Measurements from ENCODE around the gene ATP1A1.

DNA sequence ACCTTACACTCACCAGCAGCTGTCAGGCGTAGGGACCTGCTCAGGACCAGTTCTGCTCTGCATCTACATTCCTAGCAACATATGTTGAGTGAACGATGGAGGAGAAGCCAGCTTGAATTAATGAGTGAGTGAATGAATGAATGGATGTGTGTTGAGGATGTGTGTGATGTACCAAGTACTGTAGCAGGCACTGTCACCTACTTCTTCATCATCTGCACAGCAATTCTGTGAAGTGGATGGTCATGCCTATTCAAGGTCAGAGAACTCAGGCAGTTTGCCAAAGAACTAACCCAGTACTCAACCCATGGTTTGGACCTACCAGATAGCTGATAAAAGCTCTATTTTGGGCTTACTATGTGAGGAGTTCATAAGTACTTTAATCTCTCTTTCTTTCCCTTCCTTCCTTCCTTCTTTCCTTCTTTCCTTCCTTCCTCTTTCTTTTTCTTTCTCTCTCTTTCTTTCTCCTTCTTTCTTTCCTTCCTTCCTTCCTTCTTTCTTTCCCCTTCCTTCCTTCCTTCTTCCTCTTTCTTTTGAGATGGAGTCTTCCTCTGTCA lies 56.9 kb downstream of the ATP1A1 start:
- no peak for TF ChIP-seq JUNB (IDR thresholded peaks at IDR 0.05; ENCODE audit: unreplicated experiment)
- TF ChIP-seq EZH2 (IDR thresholded peaks at IDR 0.05; ENCODE audit: low read depth, unreplicated experiment) = no peak
- TF ChIP-seq, protein P1, sequence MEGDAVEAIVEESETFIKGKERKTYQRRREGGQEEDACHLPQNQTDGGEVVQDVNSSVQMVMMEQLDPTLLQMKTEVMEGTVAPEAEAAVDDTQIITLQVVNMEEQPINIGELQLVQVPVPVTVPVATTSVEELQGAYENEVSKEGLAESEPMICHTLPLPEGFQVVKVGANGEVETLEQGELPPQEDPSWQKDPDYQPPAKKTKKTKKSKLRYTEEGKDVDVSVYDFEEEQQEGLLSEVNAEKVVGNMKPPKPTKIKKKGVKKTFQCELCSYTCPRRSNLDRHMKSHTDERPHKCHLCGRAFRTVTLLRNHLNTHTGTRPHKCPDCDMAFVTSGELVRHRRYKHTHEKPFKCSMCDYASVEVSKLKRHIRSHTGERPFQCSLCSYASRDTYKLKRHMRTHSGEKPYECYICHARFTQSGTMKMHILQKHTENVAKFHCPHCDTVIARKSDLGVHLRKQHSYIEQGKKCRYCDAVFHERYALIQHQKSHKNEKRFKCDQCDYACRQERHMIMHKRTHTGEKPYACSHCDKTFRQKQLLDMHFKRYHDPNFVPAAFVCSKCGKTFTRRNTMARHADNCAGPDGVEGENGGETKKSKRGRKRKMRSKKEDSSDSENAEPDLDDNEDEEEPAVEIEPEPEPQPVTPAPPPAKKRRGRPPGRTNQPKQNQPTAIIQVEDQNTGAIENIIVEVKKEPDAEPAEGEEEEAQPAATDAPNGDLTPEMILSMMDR (conservative IDR thresholded peaks at IDR 0.05; ENCODE audit: low read depth in 2 of 2) = no peak
- TF ChIP-seq, protein P2, sequence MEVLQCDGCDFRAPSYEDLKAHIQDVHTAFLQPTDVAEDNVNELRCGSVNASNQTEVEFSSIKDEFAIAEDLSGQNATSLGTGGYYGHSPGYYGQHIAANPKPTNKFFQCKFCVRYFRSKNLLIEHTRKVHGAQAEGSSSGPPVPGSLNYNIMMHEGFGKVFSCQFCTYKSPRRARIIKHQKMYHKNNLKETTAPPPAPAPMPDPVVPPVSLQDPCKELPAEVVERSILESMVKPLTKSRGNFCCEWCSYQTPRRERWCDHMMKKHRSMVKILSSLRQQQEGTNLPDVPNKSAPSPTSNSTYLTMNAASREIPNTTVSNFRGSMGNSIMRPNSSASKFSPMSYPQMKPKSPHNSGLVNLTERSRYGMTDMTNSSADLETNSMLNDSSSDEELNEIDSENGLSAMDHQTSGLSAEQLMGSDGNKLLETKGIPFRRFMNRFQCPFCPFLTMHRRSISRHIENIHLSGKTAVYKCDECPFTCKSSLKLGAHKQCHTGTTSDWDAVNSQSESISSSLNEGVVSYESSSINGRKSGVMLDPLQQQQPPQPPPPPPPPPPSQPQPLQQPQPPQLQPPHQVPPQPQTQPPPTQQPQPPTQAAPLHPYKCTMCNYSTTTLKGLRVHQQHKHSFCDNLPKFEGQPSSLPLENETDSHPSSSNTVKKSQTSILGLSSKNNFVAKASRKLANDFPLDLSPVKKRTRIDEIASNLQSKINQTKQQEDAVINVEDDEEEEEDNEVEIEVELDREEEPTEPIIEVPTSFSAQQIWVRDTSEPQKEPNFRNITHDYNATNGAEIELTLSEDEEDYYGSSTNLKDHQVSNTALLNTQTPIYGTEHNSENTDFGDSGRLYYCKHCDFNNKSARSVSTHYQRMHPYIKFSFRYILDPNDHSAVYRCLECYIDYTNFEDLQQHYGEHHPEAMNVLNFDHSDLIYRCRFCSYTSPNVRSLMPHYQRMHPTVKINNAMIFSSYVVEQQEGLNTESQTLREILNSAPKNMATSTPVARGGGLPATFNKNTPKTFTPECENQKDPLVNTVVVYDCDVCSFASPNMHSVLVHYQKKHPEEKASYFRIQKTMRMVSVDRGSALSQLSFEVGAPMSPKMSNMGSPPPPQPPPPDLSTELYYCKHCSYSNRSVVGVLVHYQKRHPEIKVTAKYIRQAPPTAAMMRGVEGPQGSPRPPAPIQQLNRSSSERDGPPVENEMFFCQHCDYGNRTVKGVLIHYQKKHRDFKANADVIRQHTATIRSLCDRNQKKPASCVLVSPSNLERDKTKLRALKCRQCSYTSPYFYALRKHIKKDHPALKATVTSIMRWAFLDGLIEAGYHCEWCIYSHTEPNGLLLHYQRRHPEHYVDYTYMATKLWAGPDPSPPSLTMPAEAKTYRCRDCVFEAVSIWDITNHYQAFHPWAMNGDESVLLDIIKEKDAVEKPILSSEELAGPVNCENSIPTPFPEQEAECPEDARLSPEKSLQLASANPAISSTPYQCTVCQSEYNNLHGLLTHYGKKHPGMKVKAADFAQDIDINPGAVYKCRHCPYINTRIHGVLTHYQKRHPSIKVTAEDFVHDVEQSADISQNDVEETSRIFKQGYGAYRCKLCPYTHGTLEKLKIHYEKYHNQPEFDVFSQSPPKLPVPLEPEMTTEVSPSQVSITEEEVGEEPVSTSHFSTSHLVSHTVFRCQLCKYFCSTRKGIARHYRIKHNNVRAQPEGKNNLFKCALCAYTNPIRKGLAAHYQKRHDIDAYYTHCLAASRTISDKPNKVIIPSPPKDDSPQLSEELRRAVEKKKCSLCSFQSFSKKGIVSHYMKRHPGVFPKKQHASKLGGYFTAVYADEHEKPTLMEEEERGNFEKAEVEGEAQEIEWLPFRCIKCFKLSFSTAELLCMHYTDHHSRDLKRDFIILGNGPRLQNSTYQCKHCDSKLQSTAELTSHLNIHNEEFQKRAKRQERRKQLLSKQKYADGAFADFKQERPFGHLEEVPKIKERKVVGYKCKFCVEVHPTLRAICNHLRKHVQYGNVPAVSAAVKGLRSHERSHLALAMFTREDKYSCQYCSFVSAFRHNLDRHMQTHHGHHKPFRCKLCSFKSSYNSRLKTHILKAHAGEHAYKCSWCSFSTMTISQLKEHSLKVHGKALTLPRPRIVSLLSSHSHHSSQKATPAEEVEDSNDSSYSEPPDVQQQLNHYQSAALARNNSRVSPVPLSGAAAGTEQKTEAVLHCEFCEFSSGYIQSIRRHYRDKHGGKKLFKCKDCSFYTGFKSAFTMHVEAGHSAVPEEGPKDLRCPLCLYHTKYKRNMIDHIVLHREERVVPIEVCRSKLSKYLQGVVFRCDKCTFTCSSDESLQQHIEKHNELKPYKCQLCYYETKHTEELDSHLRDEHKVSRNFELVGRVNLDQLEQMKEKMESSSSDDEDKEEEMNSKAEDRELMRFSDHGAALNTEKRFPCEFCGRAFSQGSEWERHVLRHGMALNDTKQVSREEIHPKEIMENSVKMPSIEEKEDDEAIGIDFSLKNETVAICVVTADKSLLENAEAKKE (CRISPR knock-in tag; IDR thresholded peaks at IDR 0.05) = no peak
- TF ChIP-seq ZNF114 (CRISPR knock-in tag; IDR thresholded peaks at IDR 0.05) = no peak
- TF ChIP-seq POLR2AphosphoS5 (IDR thresholded peaks at IDR 0.05; ENCODE audit: low read depth) = no peak
- TF ChIP-seq, protein P3, sequence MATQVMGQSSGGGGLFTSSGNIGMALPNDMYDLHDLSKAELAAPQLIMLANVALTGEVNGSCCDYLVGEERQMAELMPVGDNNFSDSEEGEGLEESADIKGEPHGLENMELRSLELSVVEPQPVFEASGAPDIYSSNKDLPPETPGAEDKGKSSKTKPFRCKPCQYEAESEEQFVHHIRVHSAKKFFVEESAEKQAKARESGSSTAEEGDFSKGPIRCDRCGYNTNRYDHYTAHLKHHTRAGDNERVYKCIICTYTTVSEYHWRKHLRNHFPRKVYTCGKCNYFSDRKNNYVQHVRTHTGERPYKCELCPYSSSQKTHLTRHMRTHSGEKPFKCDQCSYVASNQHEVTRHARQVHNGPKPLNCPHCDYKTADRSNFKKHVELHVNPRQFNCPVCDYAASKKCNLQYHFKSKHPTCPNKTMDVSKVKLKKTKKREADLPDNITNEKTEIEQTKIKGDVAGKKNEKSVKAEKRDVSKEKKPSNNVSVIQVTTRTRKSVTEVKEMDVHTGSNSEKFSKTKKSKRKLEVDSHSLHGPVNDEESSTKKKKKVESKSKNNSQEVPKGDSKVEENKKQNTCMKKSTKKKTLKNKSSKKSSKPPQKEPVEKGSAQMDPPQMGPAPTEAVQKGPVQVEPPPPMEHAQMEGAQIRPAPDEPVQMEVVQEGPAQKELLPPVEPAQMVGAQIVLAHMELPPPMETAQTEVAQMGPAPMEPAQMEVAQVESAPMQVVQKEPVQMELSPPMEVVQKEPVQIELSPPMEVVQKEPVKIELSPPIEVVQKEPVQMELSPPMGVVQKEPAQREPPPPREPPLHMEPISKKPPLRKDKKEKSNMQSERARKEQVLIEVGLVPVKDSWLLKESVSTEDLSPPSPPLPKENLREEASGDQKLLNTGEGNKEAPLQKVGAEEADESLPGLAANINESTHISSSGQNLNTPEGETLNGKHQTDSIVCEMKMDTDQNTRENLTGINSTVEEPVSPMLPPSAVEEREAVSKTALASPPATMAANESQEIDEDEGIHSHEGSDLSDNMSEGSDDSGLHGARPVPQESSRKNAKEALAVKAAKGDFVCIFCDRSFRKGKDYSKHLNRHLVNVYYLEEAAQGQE (IDR thresholded peaks at IDR 0.05; ENCODE audit: unreplicated experiment) = no peak
- TF ChIP-seq NANOG (IDR thresholded peaks at IDR 0.05; ENCODE audit: borderline replicate concordance) = no peak
